HG03045 (cell line): Measurements from ENCODE around the gene CUL5.

Source experiments
- ATAC-seq: cut with Tn5 transposase; IDR thresholded peaks from one replicate; pipeline ENCODE4 v1.9.1; 2021; ENCODE audit warnings: mild to moderate bottlenecking, moderate library complexity; ENCODE audit not compliant: unreplicated experiment

CUL5 gene

GRCh38 chr11:108008656-108009496, at the start of gene CUL5:
Gene CUL5 (plus strand): TSS chr11:108008898. CDS start chr11:108009349, 451 bp downstream.
- ATAC-seq: peak; percentile 84

- no peak for ATAC-seq
Measured at GRCh38 chr11:107961480-107961879, 47.2 kb upstream of the CUL5 start.

GRCh38 chr11:107962181-107962580, 46.5 kb upstream of the CUL5 start:
- ATAC-seq: no peak

GRCh38 chr11:107963091-107963490, 45.6 kb upstream of the CUL5 start:
- no peak for ATAC-seq

- ATAC-seq: no peak
Measured at GRCh38 chr11:107969219-107969618, 39.5 kb upstream of the CUL5 start.

- ATAC-seq: no peak
Measured at GRCh38 chr11:107970049-107970448, 38.6 kb upstream of the CUL5 start.

GRCh38 chr11:107973641-107974040, 35.1 kb upstream of the CUL5 start:
- ATAC-seq: no peak

- ATAC-seq: no peak
Measured at GRCh38 chr11:107988397-107989158, 20.1 kb upstream of the CUL5 start.

- ATAC-seq: no peak
Measured at GRCh38 chr11:107991868-107992414, 16.8 kb upstream of the CUL5 start.

GRCh38 chr11:107996006-107996776, 12.5 kb upstream of the CUL5 start:
- no peak for ATAC-seq

- ATAC-seq: no peak
Measured at GRCh38 chr11:107998761-107999160, 9.9 kb upstream of the CUL5 start.

GRCh38 chr11:107999759-108000455, 8.8 kb upstream of the CUL5 start:
- peak; percentile 72 for ATAC-seq

GRCh38 chr11:108002476-108002875, 6.2 kb upstream of the CUL5 start:
- ATAC-seq: no peak

GRCh38 chr11:108003623-108004022, 5.1 kb upstream of the CUL5 start:
- no peak for ATAC-seq

- ATAC-seq: no peak
Measured at GRCh38 chr11:108007819-108008218, 879 bp upstream of the CUL5 start.

GRCh38 chr11:108009497-108010370, 1.0 kb downstream of the CUL5 start:
- peak; percentile 18 for ATAC-seq

- no peak for ATAC-seq
Measured at GRCh38 chr11:108012139-108012725, 3.5 kb downstream of the CUL5 start.

- ATAC-seq: no peak
Measured at GRCh38 chr11:108016647-108017046, 7.9 kb downstream of the CUL5 start.

- ATAC-seq: no peak
Measured at GRCh38 chr11:108018708-108019107, 10.0 kb downstream of the CUL5 start.
